ENCODE data around the gene PAPPA. TPM values are rescaled to one million over a fixed set of nuclear protein-coding genes. Genes with fewer than 3 reads are reported as not detected.

PAPPA gene
- total RNA-seq (2014; rRNA removed; shearing (Covaris generic)) = 0.37 and 0.39 TPM in 2 replicates

DNA sequence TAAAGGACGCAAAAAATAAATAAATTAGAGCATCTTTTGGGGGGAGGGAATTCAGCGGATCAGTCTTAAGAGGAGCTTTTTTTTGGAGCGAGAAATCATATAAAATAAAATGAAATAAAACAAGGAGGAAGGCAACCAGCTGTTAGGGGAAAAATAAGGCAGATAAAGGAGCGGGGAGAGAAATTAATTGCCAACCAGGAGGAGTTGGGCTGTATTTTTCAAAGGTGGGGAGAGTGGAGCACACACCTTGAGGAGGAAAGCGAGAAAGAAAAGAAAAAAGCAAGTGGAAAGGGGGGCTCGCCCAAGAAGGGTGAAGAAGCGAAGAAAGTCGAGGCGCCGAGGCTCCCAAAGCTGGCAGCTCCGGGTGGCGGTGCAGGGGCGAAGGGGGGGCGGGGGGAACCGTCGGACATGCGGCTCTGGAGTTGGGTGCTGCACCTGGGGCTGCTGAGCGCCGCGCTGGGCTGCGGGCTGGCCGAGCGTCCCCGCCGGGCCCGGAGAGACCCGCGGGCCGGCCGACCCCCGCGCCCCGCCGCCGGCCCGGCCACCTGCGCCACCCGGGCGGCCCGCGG lies at the start of gene PAPPA:
PAPPA (plus strand) TSS at position 27 of the 569 bp plus-strand sequence; CDS start at position 409, 382 bp downstream.
- DNase-seq (ENCODE audit: low spot score) = no peak

- DNase-seq (ENCODE audit: low spot score) = no peak
Measured at GRCh38 chr9:116103976-116104820, 49.4 kb upstream of the PAPPA start.

GRCh38 chr9:116112236-116112635 lies 41.4 kb upstream of the PAPPA start:
- peak; percentile 11 for DNase-seq (ENCODE audit: low spot score)

- DNase-seq (ENCODE audit: low spot score) = no peak
Measured at GRCh38 chr9:116115761-116116353, 37.7 kb upstream of the PAPPA start.

DNA sequence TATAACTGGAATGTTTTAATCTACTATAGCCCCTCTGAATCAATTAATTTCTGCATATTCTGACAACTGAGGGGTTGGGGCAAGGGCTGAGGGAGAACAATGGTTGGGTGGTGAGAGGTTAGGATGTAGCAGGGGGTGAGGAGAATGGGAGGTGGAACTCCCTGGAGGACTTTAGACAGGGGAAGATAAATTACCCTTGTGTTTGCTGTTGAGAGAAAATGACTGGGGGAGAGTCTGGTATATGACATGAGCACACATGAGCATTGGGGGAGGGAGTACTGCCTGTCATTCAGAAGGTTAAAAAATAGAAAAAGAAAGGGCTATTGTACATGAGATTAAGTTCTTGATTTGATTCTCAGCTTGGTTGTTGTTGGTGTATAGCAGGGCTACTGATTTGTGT lies 37.2 kb upstream of the PAPPA start:
- DNase-seq (ENCODE audit: low spot score) = no peak

DNA sequence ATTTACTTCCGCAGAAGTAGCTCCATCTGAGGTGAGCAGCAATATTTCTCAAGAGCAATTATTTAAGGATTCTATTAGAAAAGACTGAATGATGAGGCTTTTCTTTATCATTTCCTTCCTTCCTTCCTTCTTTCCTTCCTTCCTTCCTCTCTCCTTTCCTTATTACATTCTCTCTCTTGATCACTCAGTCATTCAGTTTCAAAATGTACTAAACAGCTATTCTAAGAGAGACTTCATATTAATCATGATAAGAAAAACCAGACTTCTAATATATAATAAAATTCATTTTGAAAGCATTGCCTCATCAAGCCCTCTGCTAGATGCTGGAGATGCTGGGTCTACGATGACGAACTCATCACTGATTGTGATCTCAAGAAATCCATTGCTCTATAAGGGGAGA lies 30.4 kb upstream of the PAPPA start:
- DNase-seq (ENCODE audit: low spot score) = no peak

DNA sequence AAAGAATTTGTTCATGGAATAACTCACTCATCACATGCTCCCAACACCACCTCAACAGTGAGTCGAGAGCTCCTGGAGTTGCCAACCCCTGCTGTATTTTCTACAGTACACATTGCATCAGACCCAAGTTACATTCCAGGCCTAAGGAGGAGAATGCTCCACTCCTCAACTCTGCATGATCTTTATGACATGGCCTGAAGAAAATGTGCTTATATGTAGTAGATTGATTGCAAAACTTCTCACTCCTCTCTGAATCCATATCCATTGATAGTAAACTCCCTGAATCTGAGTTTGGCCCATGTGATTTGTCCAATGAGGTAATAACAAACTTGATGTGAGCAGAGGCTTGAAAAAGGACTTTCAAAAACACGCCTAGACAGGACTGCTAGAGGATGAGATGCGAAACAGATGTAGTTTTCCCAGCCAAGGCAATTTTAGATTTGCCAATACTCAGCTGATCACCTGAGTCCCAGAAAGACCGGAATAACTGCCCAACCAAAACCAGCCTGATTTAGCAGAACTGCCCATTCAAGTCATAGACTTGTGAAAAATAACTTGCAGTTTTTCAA lies 29.0 kb upstream of the PAPPA start:
- DNase-seq (ENCODE audit: low spot score) = no peak

DNA sequence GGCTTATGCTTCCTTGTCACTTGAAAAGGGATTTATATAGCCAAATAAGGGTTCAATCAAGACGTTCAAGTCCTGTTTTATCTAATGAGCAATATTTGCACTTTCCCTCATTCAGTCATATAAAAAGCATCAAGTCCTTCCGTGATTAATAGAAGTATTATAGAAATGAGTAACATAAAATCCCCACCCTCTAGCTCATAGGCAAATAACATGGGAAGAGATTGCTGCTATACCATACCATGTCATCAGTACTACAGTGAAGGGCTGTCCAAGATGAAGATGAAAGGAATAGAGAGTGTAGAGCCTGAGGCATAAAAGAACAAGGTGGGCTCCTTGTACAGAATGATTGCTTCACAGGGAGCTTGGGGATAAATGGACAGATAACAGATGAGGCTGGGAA lies 20.4 kb upstream of the PAPPA start:
- no peak for DNase-seq (ENCODE audit: low spot score)

- no peak for DNase-seq (ENCODE audit: low spot score)
Measured at GRCh38 chr9:116134975-116135374, 18.6 kb upstream of the PAPPA start.

DNA sequence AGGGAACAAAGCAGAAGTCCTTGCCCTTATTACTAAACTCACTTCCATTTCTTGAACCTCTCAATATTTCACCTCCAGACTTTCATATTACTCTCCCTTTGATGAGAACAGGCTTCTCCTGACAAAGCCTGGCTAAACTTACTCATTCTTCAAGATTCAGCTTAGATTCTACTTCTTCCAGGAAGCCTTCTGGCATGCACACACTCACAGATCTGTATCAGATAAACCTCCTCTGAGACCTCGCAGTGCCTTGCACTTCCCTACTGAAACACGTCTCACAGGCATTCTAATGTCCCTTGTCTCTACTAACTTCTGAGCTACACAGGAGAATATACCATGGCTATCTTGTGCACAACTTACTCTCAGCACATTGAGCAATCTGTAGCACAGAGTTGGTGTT lies 16.6 kb upstream of the PAPPA start:
- no peak for DNase-seq (ENCODE audit: low spot score)

GRCh38 chr9:116137581-116137980 lies 16.0 kb upstream of the PAPPA start:
- DNase-seq (ENCODE audit: low spot score) = no peak

DNA sequence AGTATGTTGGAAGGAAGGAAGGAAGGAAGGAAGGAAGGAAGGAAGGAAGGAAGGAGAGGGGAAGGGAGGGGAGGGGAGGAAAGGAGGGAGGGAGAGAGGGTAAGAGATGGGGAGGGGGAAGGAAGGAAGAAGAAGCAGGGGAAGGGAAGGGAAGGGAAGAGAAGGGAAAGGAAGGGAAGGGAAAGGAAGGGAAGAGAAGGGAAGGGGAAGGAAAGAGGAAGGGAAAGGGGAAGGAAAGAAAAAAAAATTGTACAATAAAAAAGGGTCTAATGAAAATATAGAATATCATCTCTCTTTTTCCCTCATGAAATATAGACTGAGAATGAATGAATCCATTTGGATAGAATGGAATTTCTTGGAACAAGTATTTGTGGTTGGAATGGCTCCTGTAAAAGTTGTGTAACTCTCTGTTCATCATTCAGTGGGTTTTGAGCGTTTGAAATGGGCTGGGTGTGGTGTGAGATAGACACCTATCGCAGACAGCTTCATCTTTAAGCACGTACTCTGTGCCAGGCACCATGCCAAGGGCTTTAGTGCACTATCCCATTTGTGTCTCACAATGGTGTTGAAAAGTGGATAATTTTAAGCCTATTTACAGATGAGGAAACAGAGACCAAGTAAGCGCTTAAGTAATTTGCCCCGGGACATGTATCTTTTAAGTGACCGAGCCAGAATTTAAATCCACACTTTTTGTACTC lies 11.6 kb upstream of the PAPPA start:
- no peak for DNase-seq (ENCODE audit: low spot score)

DNA sequence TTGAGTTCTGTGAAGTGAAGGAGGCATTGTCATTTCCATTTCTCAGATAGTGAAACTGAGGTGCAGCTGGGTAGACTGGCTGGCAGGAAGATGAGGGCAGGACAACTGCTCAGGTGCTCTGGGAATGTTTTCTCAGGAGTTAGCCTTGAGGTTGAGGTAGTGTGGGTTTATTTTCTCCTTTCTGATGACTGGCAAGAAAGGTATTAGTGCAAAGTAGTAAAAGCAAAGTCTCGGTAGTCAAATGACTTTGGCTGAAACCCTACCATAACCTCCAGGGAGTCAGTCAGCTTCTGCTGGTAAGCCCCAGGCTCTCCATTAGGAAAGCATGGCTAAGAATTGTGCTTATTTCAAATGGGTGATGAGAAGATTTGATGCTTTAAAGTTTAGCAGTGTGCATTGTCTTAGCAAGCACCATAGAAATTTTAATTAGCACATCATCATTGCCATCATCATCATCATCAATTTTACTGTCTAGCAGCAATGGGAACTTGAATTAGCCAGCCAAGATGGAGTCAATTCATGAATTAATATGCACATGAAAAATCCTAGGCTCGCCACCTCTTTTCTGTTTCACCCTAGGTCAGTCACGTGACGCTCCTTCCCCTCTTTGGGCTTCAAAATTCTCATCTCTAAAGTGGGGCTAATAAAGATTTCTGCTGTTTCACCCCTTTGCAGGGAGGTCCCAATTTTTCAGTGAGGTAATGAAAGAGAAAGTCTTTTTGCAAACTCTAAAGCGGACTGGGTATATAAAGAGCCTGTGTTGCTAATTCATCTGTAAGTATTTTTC lies 10.7 kb upstream of the PAPPA start:
- DNase-seq (ENCODE audit: low spot score) = no peak

- DNase-seq (ENCODE audit: low spot score) = peak; percentile 33
Measured at GRCh38 chr9:116144038-116144437, 9.6 kb upstream of the PAPPA start.

- no peak for DNase-seq (ENCODE audit: low spot score)
Measured at GRCh38 chr9:116144555-116144954, 9.0 kb upstream of the PAPPA start.

DNA sequence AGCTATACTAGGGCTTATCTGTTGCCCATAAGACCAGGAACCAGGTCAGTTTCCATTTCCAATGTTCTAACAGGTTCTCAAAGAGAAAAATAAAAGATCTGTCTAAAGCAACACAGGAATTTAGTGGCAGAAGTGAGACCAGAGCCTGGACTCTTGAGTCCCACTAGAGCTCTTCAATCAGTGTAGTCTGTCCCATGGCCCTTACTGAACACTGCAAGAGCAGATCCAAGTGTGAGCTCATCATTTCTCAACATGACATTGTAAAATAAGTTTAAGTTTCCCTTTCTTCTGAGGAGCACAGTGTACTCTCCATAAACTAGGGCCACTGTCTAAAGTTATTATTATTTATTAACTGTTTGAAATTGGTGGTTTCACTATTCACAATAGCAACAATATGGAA lies 8.6 kb upstream of the PAPPA start:
- DNase-seq (ENCODE audit: low spot score) = no peak

- DNase-seq (ENCODE audit: low spot score) = no peak
Measured at GRCh38 chr9:116147821-116148220, 5.8 kb upstream of the PAPPA start.

GRCh38 chr9:116149844-116150243 lies 3.7 kb upstream of the PAPPA start:
- DNase-seq (ENCODE audit: low spot score) = no peak

DNA sequence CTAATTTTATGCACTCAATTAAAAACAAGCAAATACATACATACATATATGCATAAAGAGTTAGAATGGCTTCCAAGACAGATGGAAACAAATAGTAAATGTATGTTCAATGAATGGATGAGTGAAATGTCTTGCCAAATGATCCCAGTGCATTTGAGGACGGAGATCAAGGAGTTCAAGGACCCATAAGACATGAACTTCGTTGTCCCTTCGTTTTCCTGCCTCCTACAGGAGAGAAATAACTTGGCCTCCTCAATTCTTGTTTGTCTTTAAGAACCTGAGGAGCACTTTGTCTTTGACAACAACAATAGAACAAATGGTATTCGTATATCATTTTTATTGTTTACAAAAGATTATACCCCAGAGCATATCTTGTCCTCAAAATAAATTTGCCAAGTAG lies 2.4 kb upstream of the PAPPA start:
- DNase-seq (ENCODE audit: low spot score) = no peak

GRCh38 chr9:116151966-116152381 lies 1.6 kb upstream of the PAPPA start:
- DNase-seq (ENCODE audit: low spot score) = no peak

DNA sequence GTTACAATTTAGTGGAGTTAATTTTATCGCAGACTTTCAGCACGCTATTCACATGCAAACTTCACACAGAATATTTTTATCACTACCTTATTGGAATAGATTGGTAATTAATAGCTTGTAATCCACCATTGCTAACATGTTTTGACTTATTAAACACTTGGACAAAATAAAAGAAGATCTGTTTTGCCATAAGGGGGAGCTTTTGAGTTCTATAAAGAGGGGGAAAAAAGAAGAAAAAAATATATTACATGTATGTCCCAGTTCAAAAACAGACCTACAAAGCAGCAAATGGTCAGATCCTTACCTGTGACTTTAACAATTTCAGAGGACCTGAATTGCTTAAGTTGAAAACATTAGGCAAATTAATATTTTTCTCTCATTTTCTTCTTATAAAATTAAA lies 1.2 kb upstream of the PAPPA start:
- no peak for DNase-seq (ENCODE audit: low spot score)
